Keratinocyte (primary cell): ENCODE data around the gene TARM1.

ENCODE experiments used
- CTCF ChIP-seq, 3 experiments: IDR thresholded peaks in 1 of 3; conservative IDR thresholded peaks in 1 of 3; optimal IDR thresholded peaks in 1 of 3; 2 replicates in 2 of 3; 3 replicates in 1 of 3; pipeline versions ENCODE3 to v1.5.1; 2011; ENCODE audit warnings: low read length in 3 of 3, mild to moderate bottlenecking in 3 of 3, moderate library complexity in 2 of 3, control low read depth in 1 of 3, inconsistent platforms in 1 of 3; ENCODE audit not compliant: insufficient read depth in 2 of 3; ENCODE audit errors: extremely low read depth in 1 of 3
- EZH2 ChIP-seq: IDR thresholded peaks from one replicate; pipeline ENCODE4 v1.6.1; 2012; ENCODE audit warnings: inconsistent platforms, mild to moderate bottlenecking, low read length, moderate library complexity

- TF ChIP-seq CTCF (optimal IDR thresholded peaks at IDR 0.05 in 1 of 3, IDR thresholded peaks at IDR 0.05 in 1 of 3, conservative IDR thresholded peaks at IDR 0.05 in 1 of 3; ENCODE audit: extremely low read depth in 1 of 3, insufficient read depth in 2 of 3, low read length in 3 of 3), result no peak
- no peak for TF ChIP-seq EZH2
Observed at GRCh38 chr19:54073829-54074228, 7.3 kb downstream of the TARM1 start.
